ENCODE results near the gene ST7L. TPM values are rescaled to one million over a fixed set of nuclear protein-coding genes. Genes with fewer than 3 reads are reported as not detected.

The ST7L gene
- total and polyA plus RNA-seq, 2 of the 4 experiments (the other 2 are of a cell fraction): 7.7 to 14.7 TPM

- TF ChIP-seq FOS (IDR thresholded peaks at IDR 0.05; ENCODE audit: low read depth, low read length) (no peak), RCOR1 (IDR thresholded peaks at IDR 0.05; ENCODE audit: insufficient replicate concordance, low read length) (no peak), POLR2A (IDR thresholded peaks at IDR 0.05; ENCODE audit: low read depth, low read length) (peak; percentile 93), MAZ (IDR thresholded peaks at IDR 0.05; ENCODE audit: borderline replicate concordance, low read depth, low read length) (peak; percentile 27; the same call in 1 of the 2 replicates)
Measured at GRCh38 chr1:112619518-112620376, 806 bp upstream of the ST7L start, which contains the start of gene CAPZA1 (continued).

Measured in IMR-90 (cell line).